ENCODE data around the gene CSPG4.

The CSPG4 gene

GRCh38 chr15:75653347-75653913 is 59.2 kb downstream of the CSPG4 start:
- DNase-seq (ENCODE audit: low read depth) = no peak
- H3K4me3 ChIP-seq (ENCODE audit: low read depth, low read length) = no peak overlapping the region
- no peak for TF ChIP-seq CTCF (IDR thresholded peaks at IDR 0.05; ENCODE audit: insufficient read depth, low read depth, low read length, missing control alignments)

DNA sequence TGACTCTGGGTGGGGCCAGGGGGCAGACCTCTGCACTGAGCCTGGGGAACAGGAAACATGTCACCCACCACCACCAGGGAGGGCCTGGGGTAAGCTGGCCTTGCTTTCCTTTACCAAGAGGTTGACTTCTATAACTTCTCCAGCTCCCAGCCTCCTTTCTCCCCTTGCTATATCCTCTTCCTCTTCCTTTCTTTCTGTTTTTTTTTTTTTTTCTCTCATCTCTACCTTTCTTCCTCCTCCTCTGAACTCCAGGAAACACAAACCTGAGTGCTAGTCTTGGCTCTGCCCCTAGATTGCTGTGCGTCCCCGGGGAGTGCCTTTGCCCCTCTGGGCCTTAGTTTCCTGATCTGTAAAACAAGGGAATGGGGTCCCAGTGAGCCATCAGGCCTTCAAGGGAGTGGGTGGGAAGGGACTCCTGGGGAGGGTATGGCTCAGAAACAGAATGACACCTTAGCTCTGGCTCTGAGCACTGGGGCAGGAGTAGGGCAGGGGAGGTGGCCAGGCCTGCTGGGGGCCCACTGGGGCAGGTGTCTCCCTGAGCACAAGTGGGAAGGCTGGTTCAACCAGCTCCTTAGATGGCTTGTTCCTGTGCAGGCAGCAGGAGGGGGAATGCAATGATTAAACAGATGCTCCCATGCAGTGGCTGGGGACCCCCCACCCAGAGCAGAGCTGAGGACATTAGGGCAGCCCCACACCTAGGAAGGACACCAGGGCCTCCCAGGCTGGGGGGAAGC is 60.7 kb downstream of the CSPG4 start:
- no peak for TF ChIP-seq CTCF (IDR thresholded peaks at IDR 0.05; ENCODE audit: insufficient read depth, low read depth, low read length, missing control alignments)
- no peak for DNase-seq (ENCODE audit: low read depth)
- H3K4me3 ChIP-seq (ENCODE audit: low read depth, low read length) = no peak overlapping the region

GRCh38 chr15:75650908-75651809 is 61.5 kb downstream of the CSPG4 start:
- no peak overlapping the region for H3K4me3 ChIP-seq (ENCODE audit: low read depth, low read length)
- no peak for DNase-seq (ENCODE audit: low read depth)
- no peak for TF ChIP-seq CTCF (IDR thresholded peaks at IDR 0.05; ENCODE audit: insufficient read depth, low read depth, low read length, missing control alignments)

DNA sequence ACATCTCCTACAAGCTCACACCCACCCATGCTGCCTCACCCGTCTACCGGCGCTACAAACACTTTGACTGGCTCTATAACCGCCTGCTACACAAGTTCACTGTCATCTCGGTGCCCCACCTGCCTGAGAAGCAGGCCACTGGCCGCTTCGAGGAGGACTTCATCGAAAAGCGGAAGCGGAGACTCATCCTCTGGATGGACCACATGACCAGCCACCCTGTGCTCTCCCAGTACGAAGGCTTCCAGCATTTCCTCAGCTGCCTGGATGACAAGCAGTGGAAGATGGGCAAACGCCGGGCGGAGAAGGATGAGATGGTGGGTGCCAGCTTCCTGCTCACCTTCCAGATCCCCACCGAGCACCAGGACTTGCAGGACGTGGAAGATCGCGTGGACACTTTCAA is 62.8 kb downstream of the CSPG4 start:
- DNase-seq (ENCODE audit: low read depth) = no peak
- no peak overlapping the region for H3K4me3 ChIP-seq (ENCODE audit: low read depth, low read length)
- no peak for TF ChIP-seq CTCF (IDR thresholded peaks at IDR 0.05; ENCODE audit: insufficient read depth, low read depth, low read length, missing control alignments)

DNA sequence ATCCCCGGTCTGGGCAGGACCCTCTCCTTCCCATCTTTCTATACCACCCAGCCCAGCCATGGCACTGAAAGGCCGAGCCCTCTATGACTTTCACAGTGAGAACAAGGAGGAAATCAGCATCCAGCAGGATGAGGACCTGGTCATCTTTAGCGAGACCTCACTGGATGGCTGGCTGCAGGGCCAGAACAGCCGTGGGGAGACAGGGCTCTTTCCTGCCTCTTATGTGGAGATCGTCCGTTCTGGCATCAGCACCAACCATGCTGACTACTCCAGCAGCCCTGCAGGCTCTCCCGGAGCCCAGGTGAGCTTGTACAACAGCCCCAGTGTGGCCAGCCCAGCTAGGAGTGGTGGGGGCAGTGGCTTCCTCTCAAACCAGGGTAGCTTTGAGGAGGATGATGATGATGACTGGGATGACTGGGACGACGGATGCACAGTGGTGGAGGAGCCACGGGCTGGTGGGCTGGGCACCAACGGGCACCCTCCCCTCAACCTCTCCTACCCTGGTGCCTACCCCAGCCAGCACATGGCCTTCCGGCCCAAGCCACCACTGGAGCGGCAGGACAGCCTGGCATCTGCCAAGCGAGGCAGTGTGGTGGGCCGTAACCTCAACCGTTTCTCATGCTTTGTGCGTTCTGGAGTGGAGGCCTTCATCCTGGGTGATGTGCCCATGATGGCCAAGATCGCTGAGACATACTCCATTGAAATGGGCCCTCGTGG is 63.4 kb downstream of the CSPG4 start:
- H3K4me3 ChIP-seq (ENCODE audit: low read depth, low read length) = no peak overlapping the region
- no peak for DNase-seq (ENCODE audit: low read depth)
- TF ChIP-seq CTCF (IDR thresholded peaks at IDR 0.05; ENCODE audit: insufficient read depth, low read depth, low read length, missing control alignments) = no peak

- no peak for TF ChIP-seq CTCF (IDR thresholded peaks at IDR 0.05; ENCODE audit: insufficient read depth, low read depth, low read length, missing control alignments)
- DNase-seq (ENCODE audit: low read depth) = no peak
- peak overlapping the region; percentile 85 for H3K4me3 ChIP-seq (ENCODE audit: low read depth, low read length)
Measured at GRCh38 chr15:75648156-75649000, 64.3 kb downstream of the CSPG4 start.
